ENCODE measurements around the gene GHITM. TPM values are rescaled to one million over a fixed set of nuclear protein-coding genes. Genes with fewer than 3 reads are reported as not detected.

GHITM gene
- polyA plus RNA-seq, 3 donors, result 91.4 to 363 (median 312) TPM

DNA sequence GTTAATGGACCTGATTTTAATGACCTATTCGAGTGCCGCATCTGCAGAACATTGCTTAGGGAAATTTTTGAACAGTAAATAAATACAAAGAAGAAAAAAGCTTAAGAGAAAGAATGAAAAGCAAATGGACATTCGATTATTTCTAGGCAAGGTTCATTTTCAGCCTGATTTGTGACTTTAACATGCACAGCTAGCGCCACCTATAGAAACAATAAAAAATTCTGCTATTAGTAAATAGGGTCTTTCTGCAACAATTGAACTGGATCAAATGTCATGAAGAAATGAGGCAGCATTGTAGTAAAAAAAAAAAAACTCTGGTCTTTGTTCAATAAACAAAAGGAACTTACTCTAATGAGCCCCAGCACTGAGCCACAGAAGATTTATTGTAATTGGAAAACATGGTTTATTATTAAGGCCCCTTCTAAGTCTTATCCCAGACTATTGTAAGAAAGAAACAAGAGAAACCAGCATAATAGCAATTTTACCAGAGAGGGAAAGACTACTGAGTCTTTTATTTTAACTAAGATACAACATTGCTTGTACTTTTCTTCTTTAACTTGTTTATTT, 41.4 kb upstream of the GHITM start:
- Histone ChIP-seq H3K9ac (ENCODE audit: insufficient read depth, low read length, poor library complexity, severe bottlenecking) (no peak overlapping the region), H3K4me3 (replicated peaks in 1 of 3; ENCODE audit: low read depth in 2 of 3, low read length in 3 of 3) (no peak overlapping the region), H2AFZ (ENCODE audit: insufficient read depth, low read depth, low read length, poor library complexity, severe bottlenecking) (no peak overlapping the region), H3K36me3 (replicated peaks in 1 of 2; ENCODE audit: control insufficient read depth in 1 of 2, insufficient read depth in 2 of 2, low read length in 2 of 2) (no peaks in the 10 kb centered on the region), H4K20me1 (ENCODE audit: insufficient read depth, low read length) (no peaks in the 10 kb centered on the region), H3K79me2 (ENCODE audit: insufficient read depth, low read length) (no peaks in the 10 kb centered on the region), H3K9me3 (replicated peaks in 1 of 2; ENCODE audit: control insufficient read depth in 1 of 2, insufficient read depth in 1 of 2, low read length in 2 of 2) (no peaks in the 10 kb centered on the region), H3K4me1 (ENCODE audit: control insufficient read depth in 1 of 2, insufficient read depth in 2 of 2, low read length in 2 of 2) (no peaks in the 10 kb centered on the region), H3K27ac (ENCODE audit: low read depth in 1 of 2, low read length in 2 of 2) (no peak overlapping the region), H3K4me2 (replicated peaks; ENCODE audit: extremely low read depth, low read length, poor library complexity, severe bottlenecking) (no peak overlapping the region), H3K27me3 (ENCODE audit: control insufficient read depth in 2 of 2, insufficient read depth in 2 of 2, low read length in 2 of 2) (no peaks in the 10 kb centered on the region)
- intact Hi-C loops (cut with micrococcal nuclease), result no loop called here
- H3K9me3 Mint-ChIP-seq, result peaks cover 0 to 2% (median 0%) of the 10 kb centered on the region in 7 donors
- TF ChIP-seq, protein P1, sequence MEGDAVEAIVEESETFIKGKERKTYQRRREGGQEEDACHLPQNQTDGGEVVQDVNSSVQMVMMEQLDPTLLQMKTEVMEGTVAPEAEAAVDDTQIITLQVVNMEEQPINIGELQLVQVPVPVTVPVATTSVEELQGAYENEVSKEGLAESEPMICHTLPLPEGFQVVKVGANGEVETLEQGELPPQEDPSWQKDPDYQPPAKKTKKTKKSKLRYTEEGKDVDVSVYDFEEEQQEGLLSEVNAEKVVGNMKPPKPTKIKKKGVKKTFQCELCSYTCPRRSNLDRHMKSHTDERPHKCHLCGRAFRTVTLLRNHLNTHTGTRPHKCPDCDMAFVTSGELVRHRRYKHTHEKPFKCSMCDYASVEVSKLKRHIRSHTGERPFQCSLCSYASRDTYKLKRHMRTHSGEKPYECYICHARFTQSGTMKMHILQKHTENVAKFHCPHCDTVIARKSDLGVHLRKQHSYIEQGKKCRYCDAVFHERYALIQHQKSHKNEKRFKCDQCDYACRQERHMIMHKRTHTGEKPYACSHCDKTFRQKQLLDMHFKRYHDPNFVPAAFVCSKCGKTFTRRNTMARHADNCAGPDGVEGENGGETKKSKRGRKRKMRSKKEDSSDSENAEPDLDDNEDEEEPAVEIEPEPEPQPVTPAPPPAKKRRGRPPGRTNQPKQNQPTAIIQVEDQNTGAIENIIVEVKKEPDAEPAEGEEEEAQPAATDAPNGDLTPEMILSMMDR (IDR thresholded peaks at IDR 0.05), result no peak
- H3K4me1 Mint-ChIP-seq, result no peaks in the 10 kb centered on the region
- peaks cover 2 to 10% (median 4%) of the 10 kb centered on the region in 3 donors for H3K27me3 Mint-ChIP-seq (ENCODE audit: low read depth in 3 of 3)
- H3K4me3 Mint-ChIP-seq, result no peak overlapping the region
- H3K27ac Mint-ChIP-seq, result no peak overlapping the region
- no peaks in the 10 kb centered on the region for H3K36me3 Mint-ChIP-seq
- WGBS (ENCODE audit: insufficient coverage), result no CpG with 5 or more reads among the region's 4 CpGs
- no peak for DNase-seq

- Histone ChIP-seq H3K27ac (ENCODE audit: low read depth in 1 of 2, low read length in 2 of 2) (no peak overlapping the region), H3K9me3 (replicated peaks in 1 of 2; ENCODE audit: control insufficient read depth in 1 of 2, insufficient read depth in 1 of 2, low read length in 2 of 2) (no peaks in the 10 kb centered on the region)
These were observed 40.6 kb upstream of the GHITM start for GRCh38 chr10:84098667-84099066.

More at GRCh38 chr10:84098667-84099066, 40.6 kb upstream of the GHITM start:
- H3K27ac Mint-ChIP-seq, result no peak overlapping the region
- TF ChIP-seq, protein P1 (IDR thresholded peaks at IDR 0.05), result no peak
- H3K36me3 Mint-ChIP-seq, result no peaks in the 10 kb centered on the region
- Histone ChIP-seq H3K4me3 (replicated peaks in 1 of 3; ENCODE audit: low read depth in 2 of 3, low read length in 3 of 3) (no peak overlapping the region), H4K20me1 (ENCODE audit: insufficient read depth, low read length) (no peaks in the 10 kb centered on the region), H3K36me3 (replicated peaks in 1 of 2; ENCODE audit: control insufficient read depth in 1 of 2, insufficient read depth in 2 of 2, low read length in 2 of 2) (no peaks in the 10 kb centered on the region), H2AFZ (ENCODE audit: insufficient read depth, low read depth, low read length, poor library complexity, severe bottlenecking) (no peak overlapping the region), H3K4me1 (ENCODE audit: control insufficient read depth in 1 of 2, insufficient read depth in 2 of 2, low read length in 2 of 2) (no peaks in the 10 kb centered on the region), H3K79me2 (ENCODE audit: insufficient read depth, low read length) (no peaks in the 10 kb centered on the region), H3K27me3 (ENCODE audit: control insufficient read depth in 2 of 2, insufficient read depth in 2 of 2, low read length in 2 of 2) (no peaks in the 10 kb centered on the region), H3K9ac (ENCODE audit: insufficient read depth, low read length, poor library complexity, severe bottlenecking) (no peak overlapping the region), H3K4me2 (replicated peaks; ENCODE audit: extremely low read depth, low read length, poor library complexity, severe bottlenecking) (no peak overlapping the region)
- peaks cover 1 to 10% (median 2%) of the 10 kb centered on the region in 3 donors for H3K27me3 Mint-ChIP-seq (ENCODE audit: low read depth in 3 of 3)
- intact Hi-C loops (cut with micrococcal nuclease), result no loop called here
- WGBS (ENCODE audit: insufficient coverage), result 38% methylated on average over 2 of the region's 2 CpGs
- DNase-seq, result no peak
- H3K4me1 Mint-ChIP-seq, result no peaks in the 10 kb centered on the region
- no peak overlapping the region for H3K4me3 Mint-ChIP-seq
- peaks cover 0 to 2% (median 0%) of the 10 kb centered on the region in 7 donors for H3K9me3 Mint-ChIP-seq
